ENCODE measurements around the gene SLAMF9.

SLAMF9 gene

GRCh38 chr1:159977364-159978106 is 23.5 kb upstream of the SLAMF9 start:
- in situ Hi-C loops (cut with HindIII; ENCODE audit: low sequenced_read_pairs), result no loop called here

- in situ Hi-C loops (cut with HindIII; ENCODE audit: low sequenced_read_pairs), result no loop called here
These were observed 20.4 kb upstream of the SLAMF9 start for GRCh38 chr1:159974350-159974965.

- in situ Hi-C loops (cut with HindIII; ENCODE audit: low sequenced_read_pairs), result no loop called here
These were observed 19.4 kb upstream of the SLAMF9 start for GRCh38 chr1:159973350-159973940.

DNA sequence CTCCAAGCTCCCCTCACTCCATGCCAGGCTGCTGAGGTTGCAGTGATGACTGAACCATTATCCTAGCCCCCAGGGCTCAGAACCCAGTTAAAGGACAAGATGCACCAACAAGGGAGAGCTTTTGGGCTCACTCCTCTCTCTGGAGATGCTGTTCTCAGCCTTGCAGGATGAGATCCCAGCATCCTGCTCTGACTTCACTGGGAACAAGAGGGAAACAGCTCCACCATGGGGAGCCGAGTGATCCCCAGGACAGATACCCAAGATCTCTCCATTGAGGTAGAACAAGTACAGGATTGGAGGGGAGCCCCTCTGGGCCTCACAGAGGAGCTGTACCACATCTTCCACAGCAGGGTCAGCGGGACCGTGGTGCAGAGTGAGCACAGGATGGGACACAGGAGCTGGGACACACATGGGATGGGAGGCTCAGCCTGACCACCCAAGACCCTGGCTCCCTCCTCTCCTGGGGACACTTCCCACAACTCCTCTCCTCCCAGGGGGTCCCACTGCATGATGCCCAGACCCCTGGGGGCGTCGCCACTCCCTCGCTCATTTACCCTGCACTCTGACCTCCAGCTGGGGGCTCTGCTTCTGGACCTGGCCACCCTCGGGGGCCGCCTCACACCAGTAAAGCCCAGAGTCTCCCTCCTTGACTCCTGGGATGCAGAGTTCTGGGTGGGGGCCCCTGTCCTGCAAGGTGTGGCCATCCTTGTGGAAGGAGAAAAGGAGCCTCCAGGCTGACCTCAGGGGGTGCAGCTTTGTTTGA is 18.6 kb upstream of the SLAMF9 start:
- in situ Hi-C loops (cut with HindIII; ENCODE audit: low sequenced_read_pairs), result no loop called here

DNA sequence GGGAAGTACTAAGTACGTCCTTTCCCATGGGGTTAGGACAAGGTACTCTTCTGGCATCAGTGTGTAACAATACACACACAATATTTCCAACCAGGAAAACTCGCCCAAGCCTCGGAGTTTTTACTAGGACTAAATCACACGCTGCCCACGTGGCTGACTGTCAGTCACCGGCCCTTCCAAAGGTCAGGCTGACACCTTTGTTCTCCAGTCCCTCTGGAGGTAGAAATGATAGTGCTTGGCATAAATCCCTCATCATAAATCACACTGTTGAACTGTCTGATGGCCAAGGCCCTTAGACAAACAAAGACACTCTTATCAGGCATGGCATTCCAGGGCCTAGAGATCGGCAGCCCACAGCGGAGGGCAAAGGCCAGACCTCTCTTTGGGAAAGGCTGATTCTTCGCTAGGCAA is 16.9 kb upstream of the SLAMF9 start:
- in situ Hi-C loops (cut with HindIII; ENCODE audit: low sequenced_read_pairs), result no loop called here

GRCh38 chr1:159968901-159969300 is 14.9 kb upstream of the SLAMF9 start:
- in situ Hi-C loops (cut with HindIII; ENCODE audit: low sequenced_read_pairs), result loop anchor here (5.0 kb wide), 1 partner anchor 103 kb away; the partner anchor contains the start of gene KCNJ10

GRCh38 chr1:159965263-159965662 is 11.2 kb upstream of the SLAMF9 start:
- in situ Hi-C loops (cut with HindIII; ENCODE audit: low sequenced_read_pairs), result loop anchor here (5.0 kb wide), 1 partner anchor 107 kb away; the partner anchor contains the start of gene KCNJ10

DNA sequence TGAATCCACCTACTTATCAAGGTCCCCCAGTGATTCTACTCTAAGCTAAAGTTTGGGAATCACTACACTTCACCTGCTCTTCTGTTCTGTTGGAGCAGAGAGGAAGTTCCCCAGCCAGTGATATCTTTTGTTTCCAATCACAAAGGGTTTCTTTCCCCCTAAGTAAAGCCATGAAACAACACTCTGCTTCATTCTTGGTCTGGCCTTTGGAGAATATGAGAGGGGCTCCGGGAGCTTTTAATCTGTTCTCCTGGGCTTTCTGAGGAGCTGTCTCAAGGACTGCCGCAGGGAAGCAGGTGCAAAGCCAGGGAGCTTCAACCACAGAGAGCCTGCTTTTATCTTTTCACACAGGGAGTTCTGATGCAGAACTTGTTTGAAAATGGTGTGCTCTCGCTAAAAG is 10.1 kb upstream of the SLAMF9 start:
- in situ Hi-C loops (cut with HindIII; ENCODE audit: low sequenced_read_pairs), result no loop called here

DNA sequence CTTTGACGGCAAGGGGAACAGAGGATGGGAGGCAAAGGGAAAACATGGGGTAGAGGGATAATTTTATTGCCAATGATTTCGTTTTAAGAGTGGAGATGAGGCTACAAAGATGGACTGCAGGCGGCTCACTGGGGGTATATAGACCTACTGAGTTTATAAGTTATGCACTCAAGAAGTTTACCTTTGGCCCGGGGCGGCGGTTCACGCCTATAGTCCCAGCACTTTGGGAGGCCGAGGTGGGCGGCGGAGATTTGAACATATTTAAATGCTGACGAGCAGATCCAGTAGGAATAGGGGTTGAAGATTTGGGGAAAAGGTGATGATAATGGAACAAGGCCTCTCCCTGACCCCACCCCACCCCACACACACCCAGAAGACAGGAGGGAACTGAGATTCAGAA is 8.1 kb upstream of the SLAMF9 start:
- in situ Hi-C loops (cut with HindIII; ENCODE audit: low sequenced_read_pairs), result no loop called here

GRCh38 chr1:159961636-159962035 is 7.6 kb upstream of the SLAMF9 start:
- in situ Hi-C loops (cut with HindIII; ENCODE audit: low sequenced_read_pairs), result no loop called here

GRCh38 chr1:159960721-159961381 is 6.8 kb upstream of the SLAMF9 start:
- in situ Hi-C loops (cut with HindIII; ENCODE audit: low sequenced_read_pairs), result no loop called here

GRCh38 chr1:159959451-159959850 is 5.4 kb upstream of the SLAMF9 start:
- in situ Hi-C loops (cut with HindIII; ENCODE audit: low sequenced_read_pairs), result no loop called here

GRCh38 chr1:159958719-159959380 is 4.8 kb upstream of the SLAMF9 start:
- in situ Hi-C loops (cut with HindIII; ENCODE audit: low sequenced_read_pairs), result no loop called here

GRCh38 chr1:159957824-159958268 is 3.8 kb upstream of the SLAMF9 start:
- in situ Hi-C loops (cut with HindIII; ENCODE audit: low sequenced_read_pairs), result no loop called here

- in situ Hi-C loops (cut with HindIII; ENCODE audit: low sequenced_read_pairs), result no loop called here
These were observed 1.4 kb upstream of the SLAMF9 start for GRCh38 chr1:159955456-159955855.

DNA sequence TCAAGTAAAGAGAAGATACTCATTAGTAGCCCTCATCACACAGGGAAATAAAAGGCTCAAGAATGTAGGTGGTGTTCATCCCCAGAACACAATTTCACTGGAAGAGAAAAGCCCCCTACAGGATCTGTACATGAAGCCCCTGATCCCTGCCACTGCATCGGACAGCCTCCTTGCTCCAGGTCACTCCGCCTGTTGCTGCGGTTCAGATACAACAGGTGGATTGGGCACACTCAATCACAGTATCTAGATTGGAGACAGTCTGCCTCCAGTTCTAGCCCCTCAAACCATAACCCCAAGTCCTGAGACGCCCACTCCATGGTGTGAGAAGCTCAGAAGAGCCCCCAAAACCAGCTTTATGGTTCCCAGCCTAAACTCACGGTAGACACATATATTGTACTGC is 1.1 kb downstream of the SLAMF9 start:
- in situ Hi-C loops (cut with HindIII; ENCODE audit: low sequenced_read_pairs), result no loop called here

GRCh38 chr1:159951551-159951950 is 2.5 kb downstream of the SLAMF9 start:
- in situ Hi-C loops (cut with HindIII; ENCODE audit: low sequenced_read_pairs), result no loop called here

GRCh38 chr1:159951016-159951415 is 3.0 kb downstream of the SLAMF9 start:
- in situ Hi-C loops (cut with HindIII; ENCODE audit: low sequenced_read_pairs), result no loop called here

- in situ Hi-C loops (cut with HindIII; ENCODE audit: low sequenced_read_pairs), result loop anchor here (5.0 kb wide), 1 partner anchor 32 kb away; no protein-coding TSS in a partner anchor
These were observed 4.1 kb downstream of the SLAMF9 start for GRCh38 chr1:159949981-159950381.

DNA sequence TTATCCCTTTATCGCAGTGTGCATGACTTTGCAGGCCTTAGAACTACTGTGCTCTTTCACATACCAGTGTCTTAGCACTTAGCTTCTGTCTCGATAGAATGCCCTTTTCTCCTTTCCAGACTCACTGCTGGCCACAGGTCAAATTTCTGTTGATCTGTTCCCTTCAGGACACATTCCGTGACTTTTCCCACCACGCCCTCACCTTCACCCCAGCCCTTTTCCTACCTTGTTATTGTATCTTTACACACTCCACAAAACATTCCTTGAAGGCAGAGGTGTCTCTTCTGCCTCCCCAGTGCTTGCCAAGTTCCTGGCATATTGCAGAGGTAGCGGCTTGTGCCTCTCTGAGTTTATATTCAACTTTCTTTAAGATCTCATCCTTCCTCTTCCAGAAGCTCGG is 4.9 kb downstream of the SLAMF9 start:
- in situ Hi-C loops (cut with HindIII; ENCODE audit: low sequenced_read_pairs), result loop anchor here (5.0 kb wide), 1 partner anchor 33 kb away; no protein-coding TSS in a partner anchor

Data from endothelial cell of hepatic sinusoid (primary cell).